GM12873 (cell line): ENCODE measurements around the gene FOXO6.

ENCODE experiments used
- TF ChIP-seq, protein P1 (sequence below): IDR thresholded peaks from 2 replicates; pipeline ENCODE4 v1.5.1; 2012; ENCODE audit warnings: low read depth, mild to moderate bottlenecking, moderate library complexity, low read length, control low read depth; ENCODE audit not compliant: insufficient read depth; ENCODE audit errors: missing control alignments

FOXO6 gene

DNA sequence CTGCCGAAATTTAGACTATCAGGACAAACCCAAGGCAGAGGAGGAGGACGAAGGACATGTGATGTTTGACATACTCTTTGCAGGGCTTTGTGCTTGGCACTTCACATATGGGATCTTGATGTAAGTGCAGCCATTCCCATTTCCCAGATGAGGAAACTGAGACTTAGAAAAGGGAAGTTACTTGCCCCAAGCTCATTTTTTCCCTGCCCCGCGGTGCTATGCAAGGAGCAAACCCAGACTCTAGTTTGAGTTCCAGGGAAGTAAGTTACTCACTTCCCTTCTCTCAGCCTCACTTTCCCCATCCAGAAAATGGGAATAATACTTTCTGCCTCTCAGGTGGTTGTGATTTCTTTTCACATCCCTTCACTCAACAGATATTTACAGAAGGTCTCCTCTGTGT lies 4.5 kb upstream of the FOXO6 start:
- TF ChIP-seq, protein P1, sequence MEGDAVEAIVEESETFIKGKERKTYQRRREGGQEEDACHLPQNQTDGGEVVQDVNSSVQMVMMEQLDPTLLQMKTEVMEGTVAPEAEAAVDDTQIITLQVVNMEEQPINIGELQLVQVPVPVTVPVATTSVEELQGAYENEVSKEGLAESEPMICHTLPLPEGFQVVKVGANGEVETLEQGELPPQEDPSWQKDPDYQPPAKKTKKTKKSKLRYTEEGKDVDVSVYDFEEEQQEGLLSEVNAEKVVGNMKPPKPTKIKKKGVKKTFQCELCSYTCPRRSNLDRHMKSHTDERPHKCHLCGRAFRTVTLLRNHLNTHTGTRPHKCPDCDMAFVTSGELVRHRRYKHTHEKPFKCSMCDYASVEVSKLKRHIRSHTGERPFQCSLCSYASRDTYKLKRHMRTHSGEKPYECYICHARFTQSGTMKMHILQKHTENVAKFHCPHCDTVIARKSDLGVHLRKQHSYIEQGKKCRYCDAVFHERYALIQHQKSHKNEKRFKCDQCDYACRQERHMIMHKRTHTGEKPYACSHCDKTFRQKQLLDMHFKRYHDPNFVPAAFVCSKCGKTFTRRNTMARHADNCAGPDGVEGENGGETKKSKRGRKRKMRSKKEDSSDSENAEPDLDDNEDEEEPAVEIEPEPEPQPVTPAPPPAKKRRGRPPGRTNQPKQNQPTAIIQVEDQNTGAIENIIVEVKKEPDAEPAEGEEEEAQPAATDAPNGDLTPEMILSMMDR = no peak

DNA sequence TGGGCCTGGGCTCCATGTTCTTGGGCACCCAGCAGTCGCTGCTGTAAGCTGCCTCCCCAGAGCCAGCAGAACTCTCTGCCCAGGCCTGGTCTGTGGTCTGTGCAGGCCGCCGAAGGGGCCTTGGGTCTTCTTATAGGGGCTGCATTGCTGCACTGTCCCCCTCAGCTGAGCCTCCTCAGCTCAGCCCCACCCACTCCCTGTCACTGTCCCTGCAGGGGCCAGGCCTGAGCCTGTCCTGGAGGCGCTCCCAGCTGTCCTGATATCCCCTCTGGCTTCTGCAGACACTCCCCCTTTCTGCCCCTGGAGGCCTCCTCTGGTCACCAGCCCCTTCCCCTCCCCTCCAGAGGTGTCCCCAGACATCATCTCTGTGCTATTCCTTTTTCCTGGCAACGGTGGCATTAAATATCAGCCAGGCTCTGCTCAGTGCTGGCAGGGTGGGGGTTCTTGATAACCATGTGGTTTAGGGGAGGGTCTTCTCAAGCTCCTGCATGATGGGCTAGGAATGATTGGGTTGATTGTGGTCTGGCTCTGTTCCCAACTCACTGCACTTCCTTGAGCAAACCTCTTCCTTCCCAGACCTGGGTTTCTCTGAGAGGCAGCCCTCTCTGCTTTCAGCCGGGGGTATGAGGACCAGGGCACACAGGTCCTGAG lies 3.7 kb upstream of the FOXO6 start:
- TF ChIP-seq, protein P1 = no peak

DNA sequence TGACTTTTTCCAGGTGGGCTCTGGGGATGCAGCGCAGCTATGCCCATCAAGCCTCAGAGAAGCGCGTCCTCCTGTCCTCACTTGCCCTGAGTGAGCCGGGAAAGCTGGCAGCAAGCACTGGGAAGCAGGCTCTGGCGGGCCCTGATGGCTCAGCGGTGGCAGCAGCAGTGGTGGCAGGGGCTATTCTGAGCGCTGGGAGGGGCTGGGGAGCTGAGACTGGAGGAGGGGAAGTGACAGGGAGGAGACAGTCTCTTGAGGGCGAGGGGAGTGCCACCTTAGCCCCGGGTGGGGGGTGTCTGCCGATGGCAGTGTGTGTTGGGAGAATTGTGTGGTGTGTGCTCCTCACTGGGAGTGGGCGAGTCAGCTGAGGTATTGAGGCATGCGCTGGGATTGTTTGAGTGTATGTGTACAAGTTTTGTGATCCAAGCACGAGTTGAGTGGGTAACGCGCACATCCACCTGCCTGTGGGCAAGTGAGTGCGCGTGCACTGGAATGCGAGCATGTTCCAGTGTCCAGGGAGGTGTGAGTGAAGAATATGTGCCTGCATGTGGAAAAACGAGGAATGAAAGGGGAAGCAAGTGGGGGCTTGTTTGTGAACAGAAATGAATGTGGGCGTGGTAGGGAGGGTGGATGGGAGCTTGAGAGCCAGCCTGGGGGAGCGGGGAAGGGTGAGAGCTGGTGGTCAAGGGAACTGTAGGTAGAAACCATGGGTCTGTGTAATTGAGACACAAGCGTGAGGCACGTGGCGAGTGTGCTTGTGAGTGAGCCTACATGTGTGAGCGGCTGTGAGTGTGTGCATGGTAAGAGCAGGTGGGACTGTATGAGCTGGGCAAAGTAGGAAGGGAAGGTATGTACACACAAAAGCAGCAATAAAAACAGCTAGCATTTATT lies 2.9 kb upstream of the FOXO6 start:
- TF ChIP-seq, protein P1 = no peak

DNA sequence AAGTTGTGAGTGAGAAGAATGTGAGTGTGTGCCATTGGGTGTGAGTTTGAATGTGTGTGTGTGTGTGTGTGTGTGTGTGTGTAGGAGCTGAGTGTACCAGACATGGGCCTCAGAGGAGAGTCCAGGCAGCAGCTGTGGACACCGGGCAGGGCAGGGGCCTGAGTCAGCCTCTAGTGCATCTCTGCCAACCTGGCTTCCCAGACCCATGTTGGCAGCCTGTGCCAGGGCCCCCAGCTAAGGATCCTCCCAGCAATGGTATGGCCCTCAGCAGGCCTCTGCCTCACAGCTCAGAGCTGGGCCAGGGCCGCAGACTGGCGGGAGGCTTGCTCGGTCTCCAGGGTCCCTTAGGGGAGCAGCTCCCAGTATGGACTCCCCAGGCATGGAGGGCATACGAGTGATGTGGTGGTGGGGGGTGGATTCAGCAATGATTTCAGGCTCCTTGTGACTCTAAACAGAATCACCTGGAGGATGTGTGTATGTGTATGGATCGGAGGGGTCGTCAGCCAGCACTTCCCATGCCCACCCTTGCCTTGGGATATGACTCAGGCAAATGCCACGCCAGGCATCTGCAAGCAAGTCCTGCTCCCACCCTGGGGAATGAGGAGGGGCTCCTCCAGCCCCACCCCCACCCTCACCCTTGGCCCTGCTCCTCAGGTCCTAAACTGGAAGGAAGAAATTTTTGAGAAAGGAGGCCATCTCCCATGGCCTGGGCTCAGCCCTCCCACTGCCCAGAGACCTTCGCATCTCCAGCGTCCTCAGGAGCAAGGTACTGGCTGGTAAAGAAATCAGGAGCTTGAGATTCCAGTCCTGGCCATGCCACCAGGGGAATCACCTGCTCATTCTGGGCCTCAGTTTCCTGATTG lies 1.8 kb upstream of the FOXO6 start:
- TF ChIP-seq, protein P1 = no peak

DNA sequence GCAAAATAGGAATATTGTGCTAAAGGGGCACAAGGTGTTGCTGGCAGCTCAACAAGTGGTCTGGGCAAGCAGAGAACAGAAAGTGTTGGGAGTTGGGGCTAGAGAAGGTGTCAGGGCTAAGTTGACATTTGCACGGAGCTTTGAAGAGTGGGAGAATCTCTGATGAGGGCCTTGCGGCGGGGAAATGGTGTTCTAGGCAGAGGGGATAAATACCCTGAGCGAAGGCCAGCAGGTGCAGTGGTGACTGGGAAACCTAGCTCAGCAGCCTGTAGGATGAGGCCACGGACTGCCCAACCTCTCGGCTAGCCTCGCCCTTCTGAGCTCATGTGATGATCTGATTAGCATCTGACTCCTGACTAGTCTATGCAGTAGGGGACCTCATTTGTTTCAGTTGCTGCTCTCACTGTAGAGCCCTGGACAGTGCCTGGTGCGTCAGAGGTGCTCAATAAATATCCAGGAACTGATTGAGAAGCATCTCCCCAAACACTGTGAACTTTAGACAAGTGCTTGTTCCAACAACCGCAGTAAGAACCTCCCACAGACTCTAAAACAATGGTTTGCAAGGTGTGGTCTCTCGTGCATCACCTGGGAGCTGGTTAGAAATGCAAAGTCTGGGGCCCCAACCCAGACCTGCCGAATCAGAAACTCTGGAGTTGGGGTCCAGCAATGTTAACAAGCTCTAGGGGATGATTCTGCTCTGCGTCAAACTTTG lies 1.0 kb upstream of the FOXO6 start:
- TF ChIP-seq, protein P1 = no peak

DNA sequence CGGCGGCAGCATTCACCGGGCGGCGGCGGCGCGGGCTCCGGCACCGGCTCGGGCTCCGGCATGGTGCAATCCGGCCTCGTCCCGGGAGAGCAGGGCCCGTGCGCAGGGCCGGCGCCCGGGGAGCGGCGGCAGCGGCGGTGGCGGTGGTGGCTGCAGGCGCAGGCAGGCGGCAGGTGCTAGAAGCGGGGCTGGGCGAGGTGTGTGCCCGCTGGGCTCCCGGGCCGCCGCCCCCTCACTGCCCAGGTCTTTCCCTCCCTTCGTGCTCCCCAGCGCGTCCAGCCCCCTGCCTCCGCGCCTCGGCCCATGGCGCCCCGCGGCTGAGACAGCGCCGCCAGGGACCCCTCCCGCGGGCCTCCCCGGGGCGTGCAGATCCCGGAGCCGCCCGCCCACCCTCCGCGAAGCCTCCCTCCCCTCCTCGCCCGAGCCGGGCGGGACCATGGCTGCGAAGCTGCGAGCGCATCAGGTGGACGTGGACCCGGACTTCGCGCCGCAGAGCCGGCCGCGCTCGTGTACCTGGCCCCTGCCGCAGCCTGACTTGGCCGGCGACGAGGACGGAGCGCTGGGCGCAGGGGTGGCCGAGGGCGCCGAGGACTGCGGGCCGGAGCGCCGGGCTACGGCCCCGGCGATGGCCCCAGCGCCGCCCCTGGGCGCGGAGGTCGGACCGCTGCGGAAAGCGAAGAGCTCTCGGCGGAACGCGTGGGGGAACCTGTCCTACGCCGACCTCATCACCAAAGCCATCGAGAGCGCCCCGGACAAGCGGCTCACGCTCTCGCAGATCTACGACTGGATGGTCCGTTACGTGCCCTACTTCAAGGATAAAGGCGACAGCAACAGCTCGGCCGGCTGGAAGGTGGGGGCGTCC lies 492 bp downstream of the FOXO6 start:
- TF ChIP-seq, protein P1 = no peak
